ENCODE measurements around the gene SYNRG. TPM values are rescaled to one million over a fixed set of nuclear protein-coding genes. Genes with fewer than 3 reads are reported as not detected.
"Not testable (repeated sequence)": the region's sequence is repeated elsewhere in the genome, so short reads cannot be mapped to it uniquely, and the experiment has no call there.

The SYNRG gene
- total and polyA plus RNA-seq, 4 donors, result 5.9 to 67.4 (median 22.3) TPM

GRCh38 chr17:37637956-37638355 lies 28.7 kb upstream of the SYNRG start:
- Histone ChIP-seq H3K4me3 (no peak overlapping the region), H3K27ac (ENCODE audit: low read depth in 1 of 2, low read length in 1 of 2) (no peak overlapping the region), H3K27me3 (ENCODE audit: control insufficient read depth in 3 of 3, insufficient read depth in 3 of 3, low read length in 2 of 3) (no peaks in the 10 kb centered on the region), H3K4me1 (ENCODE audit: control insufficient read depth in 5 of 5, insufficient read depth in 5 of 5, low read length in 5 of 5) (peaks cover 0 to 11% (median 5%) of the 10 kb centered on the region in 5 donors), H3K36me3 (ENCODE audit: control insufficient read depth in 4 of 4, insufficient read depth in 4 of 4, low read length in 4 of 4) (peaks cover 10 to 29% (median 18%) of the 10 kb centered on the region in 4 donors), H3K9me3 (ENCODE audit: control insufficient read depth in 4 of 4, insufficient read depth in 3 of 4, low read length in 3 of 4) (no peaks in the 10 kb centered on the region), H3K9ac (ENCODE audit: insufficient read depth in 1 of 2, low read length in 2 of 2) (no peak overlapping the region)
- ATAC-seq (ENCODE audit: insufficient read depth, low FRiP score) (no peak), DNase-seq (no peak)
- TF ChIP-seq, protein P1, sequence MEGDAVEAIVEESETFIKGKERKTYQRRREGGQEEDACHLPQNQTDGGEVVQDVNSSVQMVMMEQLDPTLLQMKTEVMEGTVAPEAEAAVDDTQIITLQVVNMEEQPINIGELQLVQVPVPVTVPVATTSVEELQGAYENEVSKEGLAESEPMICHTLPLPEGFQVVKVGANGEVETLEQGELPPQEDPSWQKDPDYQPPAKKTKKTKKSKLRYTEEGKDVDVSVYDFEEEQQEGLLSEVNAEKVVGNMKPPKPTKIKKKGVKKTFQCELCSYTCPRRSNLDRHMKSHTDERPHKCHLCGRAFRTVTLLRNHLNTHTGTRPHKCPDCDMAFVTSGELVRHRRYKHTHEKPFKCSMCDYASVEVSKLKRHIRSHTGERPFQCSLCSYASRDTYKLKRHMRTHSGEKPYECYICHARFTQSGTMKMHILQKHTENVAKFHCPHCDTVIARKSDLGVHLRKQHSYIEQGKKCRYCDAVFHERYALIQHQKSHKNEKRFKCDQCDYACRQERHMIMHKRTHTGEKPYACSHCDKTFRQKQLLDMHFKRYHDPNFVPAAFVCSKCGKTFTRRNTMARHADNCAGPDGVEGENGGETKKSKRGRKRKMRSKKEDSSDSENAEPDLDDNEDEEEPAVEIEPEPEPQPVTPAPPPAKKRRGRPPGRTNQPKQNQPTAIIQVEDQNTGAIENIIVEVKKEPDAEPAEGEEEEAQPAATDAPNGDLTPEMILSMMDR (IDR thresholded peaks at IDR 0.05; ENCODE audit: control extremely low read depth, extremely low read depth), result no peak

GRCh38 chr17:37616430-37616829 lies 7.2 kb upstream of the SYNRG start:
- H3K36me3 ChIP-seq (ENCODE audit: control insufficient read depth in 4 of 4, insufficient read depth in 4 of 4, low read length in 4 of 4), result peaks cover 16 to 39% (median 26%) of the 10 kb centered on the region in 4 donors
- H3K27ac ChIP-seq (ENCODE audit: low read depth in 1 of 2, low read length in 1 of 2); H3K27me3 ChIP-seq (ENCODE audit: control insufficient read depth in 3 of 3, insufficient read depth in 3 of 3, low read length in 2 of 3); H3K9me3 ChIP-seq (ENCODE audit: control insufficient read depth in 4 of 4, insufficient read depth in 3 of 4, low read length in 3 of 4); ATAC-seq (ENCODE audit: insufficient read depth, low FRiP score); H3K4me3 ChIP-seq; DNase-seq; H3K4me1 ChIP-seq (ENCODE audit: control insufficient read depth in 5 of 5, insufficient read depth in 5 of 5, low read length in 5 of 5); H3K9ac ChIP-seq (ENCODE audit: insufficient read depth in 1 of 2, low read length in 2 of 2): not testable (repeated sequence)
- 92 to 93% methylated on average over 6 of the region's 6 CpGs for WGBS, 2 donors

- H3K36me3 ChIP-seq (ENCODE audit: control insufficient read depth in 4 of 4, insufficient read depth in 4 of 4, low read length in 4 of 4), result peaks cover 8 to 27% (median 20%) of the 10 kb centered on the region in 4 donors
- no peaks in the 10 kb centered on the region for H3K27me3 ChIP-seq (ENCODE audit: control insufficient read depth in 3 of 3, insufficient read depth in 3 of 3, low read length in 2 of 3)
- WGBS, 2 donors, result 96 to 98% methylated on average over 2 of the region's 2 CpGs
- H3K27ac ChIP-seq (ENCODE audit: low read depth in 1 of 2, low read length in 1 of 2), result no peak overlapping the region
- no peak overlapping the region for H3K4me3 ChIP-seq
- DNase-seq (no peak), ATAC-seq (ENCODE audit: insufficient read depth, low FRiP score) (no peak)
- TF ChIP-seq, protein P1 (IDR thresholded peaks at IDR 0.05; ENCODE audit: control extremely low read depth, extremely low read depth), result no peak
- H3K4me1 ChIP-seq (ENCODE audit: control insufficient read depth in 5 of 5, insufficient read depth in 5 of 5, low read length in 5 of 5), result no peaks in the 10 kb centered on the region
- H3K9me3 ChIP-seq (ENCODE audit: control insufficient read depth in 4 of 4, insufficient read depth in 3 of 4, low read length in 3 of 4), result no peaks in the 10 kb centered on the region
- H3K9ac ChIP-seq (ENCODE audit: insufficient read depth in 1 of 2, low read length in 2 of 2), result no peak overlapping the region
Observed at GRCh38 chr17:37614823-37615222, 5.6 kb upstream of the SYNRG start.

GRCh38 chr17:37614391-37614790 lies 5.2 kb upstream of the SYNRG start:
- H3K27me3 ChIP-seq (ENCODE audit: control insufficient read depth in 3 of 3, insufficient read depth in 3 of 3, low read length in 2 of 3), result no peaks in the 10 kb centered on the region
- peaks cover 8 to 24% (median 18%) of the 10 kb centered on the region in 4 donors for H3K36me3 ChIP-seq (ENCODE audit: control insufficient read depth in 4 of 4, insufficient read depth in 4 of 4, low read length in 4 of 4)
- 93 to 96% methylated on average over 5 of the region's 5 CpGs for whole genome bisulfite sequencing, 2 donors
- no peaks in the 10 kb centered on the region for H3K9me3 ChIP-seq (ENCODE audit: control insufficient read depth in 4 of 4, insufficient read depth in 3 of 4, low read length in 3 of 4)
- no peak overlapping the region for H3K27ac ChIP-seq (ENCODE audit: low read depth in 1 of 2, low read length in 1 of 2)
- no peak for DNase-seq
- H3K9ac ChIP-seq (ENCODE audit: insufficient read depth in 1 of 2, low read length in 2 of 2), result no peak overlapping the region
- TF ChIP-seq, protein P1 (IDR thresholded peaks at IDR 0.05; ENCODE audit: control extremely low read depth, extremely low read depth), result no peak
- ATAC-seq (ENCODE audit: insufficient read depth, low FRiP score), result no peak
- no peak overlapping the region for H3K4me3 ChIP-seq
- no peaks in the 10 kb centered on the region for H3K4me1 ChIP-seq (ENCODE audit: control insufficient read depth in 5 of 5, insufficient read depth in 5 of 5, low read length in 5 of 5)

Data from lung (tissue), 12 donors.